ENCODE data around the gene IMMT.

IMMT gene

DNA sequence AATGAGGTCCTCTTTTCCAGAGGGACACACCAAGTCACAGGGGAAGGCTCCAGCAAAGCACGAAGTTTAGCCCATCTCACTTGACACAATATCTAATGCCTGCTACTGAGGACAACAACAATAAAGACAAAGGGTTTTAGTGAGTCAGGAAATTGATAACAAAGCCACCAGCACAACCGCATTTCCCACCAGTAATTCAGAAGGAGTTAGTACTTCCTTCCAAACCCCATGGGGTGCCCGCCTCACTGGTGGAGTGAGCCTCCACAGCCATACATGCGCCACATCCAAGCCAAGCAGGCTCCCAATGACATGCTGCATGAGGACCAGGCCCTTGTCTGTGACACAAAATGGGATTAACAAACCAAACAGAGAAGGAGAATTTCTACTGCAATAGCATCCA lies 44.1 kb upstream of the IMMT start:
- TF ChIP-seq CTCF (IDR thresholded peaks at IDR 0.05; ENCODE audit: insufficient read depth, low read depth, low read length, missing control alignments), result no peak
- DNase-seq (ENCODE audit: low read depth), result no peak
- H3K4me3 ChIP-seq (ENCODE audit: low read length), result no peak overlapping the region

DNA sequence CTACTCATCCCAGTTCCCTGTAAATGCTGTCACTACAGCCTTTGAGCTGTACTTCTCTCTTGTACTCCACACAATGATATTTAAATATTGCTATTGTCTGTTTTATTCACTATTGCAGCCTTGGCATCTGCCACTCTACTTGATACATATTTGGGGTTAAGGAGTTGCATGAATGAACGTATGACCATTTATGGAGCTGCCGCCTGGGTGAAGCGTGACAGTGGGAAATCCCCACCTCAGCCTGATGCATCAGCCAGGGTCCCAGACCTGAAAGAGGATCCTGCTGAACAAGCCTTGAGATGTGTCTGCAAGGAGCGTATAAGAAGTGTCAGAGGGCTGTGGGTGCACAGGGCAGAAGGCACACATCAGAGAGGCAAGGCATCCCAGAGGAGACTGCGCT lies 43.1 kb upstream of the IMMT start:
- DNase-seq (ENCODE audit: low read depth), result peak; percentile 44
- no peak for TF ChIP-seq CTCF (IDR thresholded peaks at IDR 0.05; ENCODE audit: insufficient read depth, low read depth, low read length, missing control alignments)
- no peak overlapping the region for H3K4me3 ChIP-seq (ENCODE audit: low read length)

- no peak for TF ChIP-seq CTCF (IDR thresholded peaks at IDR 0.05; ENCODE audit: insufficient read depth, low read depth, low read length, missing control alignments)
- no peak for DNase-seq (ENCODE audit: low read depth)
- H3K4me3 ChIP-seq (ENCODE audit: low read length), result no peak overlapping the region
These were observed 41.9 kb upstream of the IMMT start for GRCh38 chr2:86237172-86237571.

- DNase-seq (ENCODE audit: low read depth), result no peak
- TF ChIP-seq CTCF (IDR thresholded peaks at IDR 0.05; ENCODE audit: insufficient read depth, low read depth, low read length, missing control alignments), result no peak
- H3K4me3 ChIP-seq (ENCODE audit: low read length), result no peak overlapping the region
These were observed 40.1 kb upstream of the IMMT start for GRCh38 chr2:86235196-86235980.

DNA sequence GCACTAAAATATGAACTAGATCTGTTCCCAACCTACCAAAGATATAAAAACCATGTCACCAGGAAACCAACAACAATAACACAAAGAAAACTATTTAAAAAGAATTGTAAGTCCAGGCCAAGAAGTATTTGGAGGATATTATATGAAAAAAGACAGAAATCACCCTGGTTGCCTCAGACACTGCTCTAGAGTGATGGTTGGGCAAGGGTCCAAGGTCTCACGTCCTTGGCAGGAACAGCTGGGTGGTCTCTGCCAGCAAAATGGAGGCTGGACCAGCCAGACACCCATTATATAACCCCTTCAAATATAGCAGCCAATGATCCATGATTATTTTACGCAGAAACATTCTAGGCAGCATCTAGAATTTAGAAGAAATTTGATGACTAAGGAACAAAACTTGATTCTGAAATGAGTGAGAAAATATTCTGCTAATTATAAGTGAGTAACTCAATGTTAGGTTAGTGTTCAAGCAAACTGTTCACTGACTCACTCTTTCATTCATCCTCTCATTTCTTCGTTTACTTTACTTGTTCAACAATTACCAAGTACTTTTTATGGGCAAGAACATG lies 39.4 kb upstream of the IMMT start:
- no peak for TF ChIP-seq CTCF (IDR thresholded peaks at IDR 0.05; ENCODE audit: insufficient read depth, low read depth, low read length, missing control alignments)
- no peak for DNase-seq (ENCODE audit: low read depth)
- H3K4me3 ChIP-seq (ENCODE audit: low read length), result no peak overlapping the region

- no peak for DNase-seq (ENCODE audit: low read depth)
- no peak for TF ChIP-seq CTCF (IDR thresholded peaks at IDR 0.05; ENCODE audit: insufficient read depth, low read depth, low read length, missing control alignments)
- H3K4me3 ChIP-seq (ENCODE audit: low read length), result no peak overlapping the region
These were observed 38.2 kb upstream of the IMMT start for GRCh38 chr2:86233436-86233835.

- TF ChIP-seq CTCF (IDR thresholded peaks at IDR 0.05; ENCODE audit: insufficient read depth, low read depth, low read length, missing control alignments), result no peak
- no peak for DNase-seq (ENCODE audit: low read depth)
- H3K4me3 ChIP-seq (ENCODE audit: low read length), result no peak overlapping the region
These were observed 37.6 kb upstream of the IMMT start for GRCh38 chr2:86232910-86233309.

All from epithelial cell of esophagus (primary cell).